ENCODE results near the gene TRPM2.

- no peak for TF ChIP-seq POLR2A (IDR thresholded peaks at IDR 0.05)
- TF ChIP-seq, protein P1, sequence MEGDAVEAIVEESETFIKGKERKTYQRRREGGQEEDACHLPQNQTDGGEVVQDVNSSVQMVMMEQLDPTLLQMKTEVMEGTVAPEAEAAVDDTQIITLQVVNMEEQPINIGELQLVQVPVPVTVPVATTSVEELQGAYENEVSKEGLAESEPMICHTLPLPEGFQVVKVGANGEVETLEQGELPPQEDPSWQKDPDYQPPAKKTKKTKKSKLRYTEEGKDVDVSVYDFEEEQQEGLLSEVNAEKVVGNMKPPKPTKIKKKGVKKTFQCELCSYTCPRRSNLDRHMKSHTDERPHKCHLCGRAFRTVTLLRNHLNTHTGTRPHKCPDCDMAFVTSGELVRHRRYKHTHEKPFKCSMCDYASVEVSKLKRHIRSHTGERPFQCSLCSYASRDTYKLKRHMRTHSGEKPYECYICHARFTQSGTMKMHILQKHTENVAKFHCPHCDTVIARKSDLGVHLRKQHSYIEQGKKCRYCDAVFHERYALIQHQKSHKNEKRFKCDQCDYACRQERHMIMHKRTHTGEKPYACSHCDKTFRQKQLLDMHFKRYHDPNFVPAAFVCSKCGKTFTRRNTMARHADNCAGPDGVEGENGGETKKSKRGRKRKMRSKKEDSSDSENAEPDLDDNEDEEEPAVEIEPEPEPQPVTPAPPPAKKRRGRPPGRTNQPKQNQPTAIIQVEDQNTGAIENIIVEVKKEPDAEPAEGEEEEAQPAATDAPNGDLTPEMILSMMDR (IDR thresholded peaks at IDR 0.05): no peak
These were observed 6.7 kb downstream of the TRPM2 start for GRCh38 chr21:44360159-44360558.
